B cell (primary cell): ENCODE data around the gene MBTD1. TPM values are rescaled to one million over a fixed set of nuclear protein-coding genes. Genes with fewer than 3 reads are reported as not detected.

ENCODE experiments used
- ATAC-seq: fragments of 200-7000 bp; cut with Tn5 transposase; one replicate; pipeline ENCODE4 v1.10.0; 2021; ENCODE audit warnings: low read depth, mild to moderate bottlenecking, moderate number of reproducible peaks, moderate library complexity
- CTCF ChIA-PET: fragments of 350-600 bp; sonication (Branson Sonifier 250); formaldehyde crosslinking; loops from one replicate; lab custom pipeline; 2021; ENCODE audit warnings: antibody characterized with exemption, inconsistent platforms; lab: Charles Lee
- POLR2A ChIA-PET: fragments of 350-600 bp; sonication (Branson Sonifier 250); formaldehyde crosslinking; loops from one replicate; lab custom pipeline; 2021; ENCODE audit warnings: antibody characterized with exemption; lab: Charles Lee
- DNase-seq: peaks from one replicate; pipeline ENCODE4 v3.0.0; 2013
- H2AFZ ChIP-seq: 2 replicates; pipeline ENCODE4 v1.6.1; 2012; ENCODE audit warnings: mild to moderate bottlenecking, low read depth, low read length; ENCODE audit not compliant: insufficient read depth, poor library complexity, severe bottlenecking
- H3K27ac ChIP-seq, 2 donors: 1 replicate in 1 of 2; 2 replicates in 1 of 2; pipeline ENCODE4 v1.5.1; 2012 to 2013; ENCODE audit warnings: low read length in 2 of 2, mild to moderate bottlenecking in 2 of 2, moderate library complexity in 1 of 2
- H3K27me3 ChIP-seq, 4 experiments: fragments of 200-600 bp in 1 of 4; sonication (generic) in 1 of 4; replicated peaks in 1 of 4; 1 replicate in 2 of 4; 2 replicates in 2 of 4; pipeline versions ENCODE4 v1.6.1 to v1.7.0; 2013 to 2016; ENCODE audit warnings: low read length in 3 of 4, mild to moderate bottlenecking in 2 of 4, mixed read lengths in 1 of 4, moderate library complexity in 1 of 4; ENCODE audit not compliant: insufficient read depth in 4 of 4, control insufficient read depth in 3 of 4; ENCODE audit errors: control extremely low read depth in 1 of 4
- H3K36me3 ChIP-seq, 2 experiments: replicated peaks in 1 of 2; 1 replicate in 1 of 2; 2 replicates in 1 of 2; pipeline versions ENCODE4 v1.6.1 to v1.7.1; 2013; ENCODE audit warnings: low read length in 1 of 2; ENCODE audit not compliant: insufficient read depth in 2 of 2, control insufficient read depth in 1 of 2; ENCODE audit errors: control extremely low read depth in 1 of 2, extremely low read depth in 1 of 2
- H3K4me1 ChIP-seq, 2 donors: fragments of 200-600 bp in 1 of 2; sonication (generic) in 1 of 2; 1 replicate in 1 of 2; 2 replicates in 1 of 2; pipeline versions ENCODE4 v1.5.1 to v1.6.1; 2013 to 2017; ENCODE audit warnings: low read length in 2 of 2; ENCODE audit not compliant: control insufficient read depth in 2 of 2, insufficient read depth in 2 of 2
- H3K4me2 ChIP-seq: replicated peaks from 2 replicates; pipeline ENCODE3; 2012; ENCODE audit warnings: mild to moderate bottlenecking, low read depth, low read length; ENCODE audit not compliant: poor library complexity, severe bottlenecking
- H3K4me3 ChIP-seq, 5 experiments: fragments of 200-600 bp in 1 of 5; sonication (generic) in 1 of 5; 1 replicate in 3 of 5; 2 replicates in 2 of 5; pipeline versions ENCODE4 v1.5.1 to v1.7.0; 2011 to 2016; ENCODE audit warnings: low read length in 4 of 5, mild to moderate bottlenecking in 4 of 5, low read depth in 2 of 5, control low read depth in 1 of 5, moderate library complexity in 1 of 5; ENCODE audit not compliant: insufficient read depth in 1 of 5; ENCODE audit errors: control extremely low read depth in 1 of 5, extremely low read depth in 1 of 5
- H3K79me2 ChIP-seq: fragments of 200-600 bp; sonication (generic); one replicate; pipeline ENCODE4 v1.6.0; 2016; ENCODE audit warnings: low read length; ENCODE audit not compliant: control insufficient read depth, insufficient read depth
- H3K9ac ChIP-seq: fragments of 200-600 bp; sonication (generic); 2 replicates; pipeline ENCODE4 v1.6.1; 2017; ENCODE audit warnings: mild to moderate bottlenecking, low read length, moderate library complexity
- H3K9me3 ChIP-seq, 3 donors: one replicate each; pipeline versions ENCODE4 v1.6.1 to v1.7.1; 2013; ENCODE audit warnings: low read length in 2 of 3; ENCODE audit not compliant: control insufficient read depth in 2 of 3, insufficient read depth in 1 of 3; ENCODE audit errors: control extremely low read depth in 1 of 3
- H4K20me1 ChIP-seq: 2 replicates; pipeline ENCODE4 v1.6.0; 2012; ENCODE audit warnings: mild to moderate bottlenecking, low read length; ENCODE audit not compliant: insufficient read depth, control insufficient read depth, poor library complexity, severe bottlenecking
- H3K27ac Mint-ChIP-seq: one replicate; pipeline ENCODE4 v1.8.0; 2021; ENCODE audit warnings: mixed read lengths
- H3K27me3 Mint-ChIP-seq: one replicate; pipeline ENCODE4 v1.8.0; 2021; ENCODE audit warnings: mixed read lengths
- H3K4me1 Mint-ChIP-seq: one replicate; pipeline ENCODE4 v1.8.0; 2021; ENCODE audit warnings: mixed read lengths
- H3K4me3 Mint-ChIP-seq: one replicate; pipeline ENCODE4 v1.8.0; 2021; ENCODE audit warnings: mixed read lengths
- H3K9me3 Mint-ChIP-seq: one replicate; pipeline ENCODE4 v1.8.0; 2022; ENCODE audit warnings: mixed read lengths; ENCODE audit not compliant: insufficient read depth
- CTCF ChIP-seq: fragments of 200-600 bp; IDR thresholded peaks from one replicate; pipeline ENCODE4 v1.8.0; 2022; ENCODE audit warnings: antibody characterized with exemption, mild to moderate bottlenecking
- EZH2 ChIP-seq: IDR thresholded peaks from 2 replicates; pipeline ENCODE4 v1.6.1; 2012; ENCODE audit warnings: borderline replicate concordance, low read depth, mild to moderate bottlenecking, moderate library complexity, low read length; ENCODE audit not compliant: insufficient read depth, poor library complexity, severe bottlenecking
- WGBS: methylation state at CpG from one replicate; pipeline ENCODE4 v1.1.5; 2013; ENCODE audit warnings: missing lambda C conversion rate; ENCODE audit not compliant: insufficient coverage; 5-methylcytosine and 5-hydroxymethylcytosine counted together
- intact Hi-C: fragments of 100-400 bp; cut with micrococcal nuclease; formaldehyde crosslinking; loops from one replicate; pipeline ENCODE4 v1.10.0; 2022
- polyA plus RNA-seq: library from polyadenylated mRNA; depleted of rRNA; stranded (reverse); fragments of >200 nt; gene quantifications from 2 replicates; pipeline ENCODE4 v1.2.3, GENCODE V29; 2012
- total RNA-seq, 2 donors: library from RNA; stranded (reverse); fragments of 120-200 nt in 1 of 2; gene quantifications; 1 replicate in 1 of 2; 2 replicates in 1 of 2; pipeline versions ENCODE4 v1.2.3 to v1.2.4, GENCODE V29; 2013 to 2022

MBTD1 gene
- total and polyA plus RNA-seq, 2 donors (not counting 1 experiment from before 2014, with no cell fraction given): 9.6 to 39.7 TPM

DNA sequence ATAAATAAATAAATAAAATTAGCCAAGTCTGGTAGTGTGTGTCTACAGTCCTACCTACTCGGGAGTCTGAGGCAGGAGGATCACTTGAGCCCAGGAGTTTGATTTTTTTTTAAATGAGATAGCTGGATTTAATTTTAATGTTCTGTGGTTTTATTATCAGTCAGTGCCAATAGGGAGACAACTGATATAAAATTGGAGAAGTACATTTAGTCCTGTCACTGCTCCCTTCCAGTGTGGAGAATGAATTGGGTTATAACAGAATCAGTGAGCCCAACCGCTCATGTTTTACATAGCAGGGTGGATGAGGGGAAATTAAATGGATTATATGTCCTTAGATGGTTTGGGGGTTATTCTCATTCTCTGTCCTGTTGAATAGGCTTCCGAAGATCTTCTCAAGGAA, 100.2 kb downstream of the MBTD1 start:
- Histone ChIP-seq H3K4me3 (no peak overlapping the region), H3K79me2 (peaks cover 28% of the 10 kb centered on the region), H3K36me3 (peaks cover 14 to 29% of the 10 kb centered on the region in 2 experiments), H3K27me3 (no peaks in the 10 kb centered on the region), H3K9me3 (no peaks in the 10 kb centered on the region), H3K27ac (no peak overlapping the region), H3K4me2 (no peak overlapping the region), H4K20me1 (no peaks in the 10 kb centered on the region), H2AFZ (no peak overlapping the region), H3K4me1 (peaks cover 2 to 6% of the 10 kb centered on the region in 2 donors), H3K9ac (no peak overlapping the region)
- intact Hi-C loops: no loop called here
- no peak for TF ChIP-seq CTCF
- TF ChIP-seq EZH2: no peak
- ChIA-PET POLR2A (no interaction called here), CTCF (interaction anchor here (1.3 kb wide), 1 partner anchor 159 kb away, joined by 5 read pairs; no protein-coding TSS in a partner anchor)
- Mint-ChIP-seq H3K4me1 (peaks cover 7% of the 10 kb centered on the region), H3K4me3 (no peak overlapping the region), H3K27ac (no peak overlapping the region), H3K9me3 (no peaks in the 10 kb centered on the region), H3K27me3 (no peaks in the 10 kb centered on the region)
- DNase-seq: no peak
- 97% methylated on average over 3 of the region's 3 CpGs for WGBS
- ATAC-seq: no peak

DNA sequence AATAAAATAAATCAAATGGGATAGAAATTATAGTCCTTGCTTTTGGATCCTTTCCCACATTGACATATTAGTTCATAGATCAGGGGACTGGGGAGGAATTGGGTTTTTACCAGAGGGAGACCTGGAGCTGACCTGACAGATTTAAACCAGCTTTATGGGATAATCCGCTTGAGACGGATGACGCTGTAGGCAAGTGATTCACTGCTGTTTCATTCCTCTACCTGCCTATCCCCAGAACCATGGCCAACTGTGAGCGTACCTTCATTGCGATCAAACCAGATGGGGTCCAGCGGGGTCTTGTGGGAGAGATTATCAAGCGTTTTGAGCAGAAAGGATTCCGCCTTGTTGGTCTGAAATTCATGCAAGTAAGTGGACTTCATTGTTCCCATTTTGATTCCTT, 104.4 kb downstream of the MBTD1 start:
- no peaks in the 10 kb centered on the region for H4K20me1 ChIP-seq
- H3K9ac ChIP-seq: no peak overlapping the region
- no peaks in the 10 kb centered on the region for H3K9me3 ChIP-seq
- no peak overlapping the region for H3K4me3 Mint-ChIP-seq
- H3K4me1 ChIP-seq: peaks cover 16 to 23% of the 10 kb centered on the region in 2 donors
- peaks cover 41% of the 10 kb centered on the region for H3K79me2 ChIP-seq
- H3K27ac Mint-ChIP-seq: no peak overlapping the region
- H3K36me3 ChIP-seq: peaks cover 11 to 14% of the 10 kb centered on the region in 2 experiments
- WGBS: 97% methylated on average over 6 of the region's 8 CpGs
- H3K27me3 ChIP-seq: no peaks in the 10 kb centered on the region
- CTCF ChIA-PET: interaction anchor here (1.1 to 2.3 kb wide), 3 partner anchors 10 to 154 kb away, joined by 4 to 6 read pairs (median 5); partner anchors contain the start of gene NME2
- intact Hi-C loops: no loop called here
- DNase-seq (no peak), ATAC-seq (no peak)
- no peak overlapping the region for H3K4me2 ChIP-seq
- POLR2A ChIA-PET: interaction anchor here (0.5 to 1.0 kb wide), 2 partner anchors 9 to 11 kb away, joined by 3 read pairs; partner anchors contain the start of gene NME2
- H3K4me3 ChIP-seq: no peak overlapping the region
- no peak overlapping the region for H2AFZ ChIP-seq
- no peak for TF ChIP-seq CTCF
- TF ChIP-seq EZH2: no peak
- H3K9me3 Mint-ChIP-seq: no peaks in the 10 kb centered on the region
- H3K27me3 Mint-ChIP-seq: no peaks in the 10 kb centered on the region
- H3K4me1 Mint-ChIP-seq: peaks cover 7% of the 10 kb centered on the region
- no peak overlapping the region for H3K27ac ChIP-seq
